Kidney (tissue), 14 donors: ENCODE results near the gene SMIM43. TPM values are rescaled to one million over a fixed set of nuclear protein-coding genes. Genes with fewer than 3 reads are reported as not detected.

Source experiments
- DNase-seq, 5 donors: peaks; one replicate each; pipeline ENCODE4 v3.0.0-alpha.2; 2013 to 2020
- FAIRE-seq: peaks from 2 replicates; lab custom pipeline; 2012; peaks lifted over from hg19 to GRCh38; lab: Jason Lieb, UNC
- H3K27ac ChIP-seq, 2 donors: one replicate each; pipeline ENCODE4 v1.7.0; 2013; ENCODE audit warnings: low read depth in 2 of 2, low read length in 2 of 2, inconsistent platforms in 1 of 2
- H3K27me3 ChIP-seq: one replicate; pipeline ENCODE4 v1.7.1; 2013; ENCODE audit warnings: low read length, inconsistent platforms; ENCODE audit not compliant: control insufficient read depth, insufficient read depth
- H3K36me3 ChIP-seq, 3 donors: one replicate each; pipeline versions ENCODE4 v1.7.0 to v1.7.1; 2013; ENCODE audit warnings: low read length in 3 of 3, control low read depth in 1 of 3, inconsistent platforms in 1 of 3; ENCODE audit not compliant: insufficient read depth in 3 of 3, control insufficient read depth in 2 of 3
- H3K4me1 ChIP-seq, 3 donors: one replicate each; pipeline versions ENCODE4 v1.7.0 to v1.7.1; 2013; ENCODE audit warnings: low read length in 3 of 3, inconsistent platforms in 1 of 3, low read depth in 1 of 3; ENCODE audit not compliant: control insufficient read depth in 2 of 3, insufficient read depth in 2 of 3
- H3K4me3 ChIP-seq, 3 donors: one replicate each; pipeline versions ENCODE4 v1.7.0 to v1.8.1; 2013; ENCODE audit warnings: low read length in 3 of 3, control low read depth in 1 of 3, inconsistent platforms in 1 of 3
- H3K9ac ChIP-seq, 3 donors: one replicate each; pipeline versions ENCODE4 v1.7.0 to v1.7.1; 2013; ENCODE audit warnings: low read length in 3 of 3, control low read depth in 1 of 3, inconsistent platforms in 1 of 3
- H3K9me3 ChIP-seq, 3 donors: one replicate each; pipeline versions ENCODE4 v1.7.0 to v1.7.1; 2013; ENCODE audit warnings: low read length in 3 of 3, control low read depth in 1 of 3, inconsistent platforms in 1 of 3; ENCODE audit not compliant: control insufficient read depth in 2 of 3, insufficient read depth in 1 of 3
- CTCF ChIP-seq: IDR thresholded peaks from 3 replicates; pipeline ENCODE4 v1.5.1; 2012; ENCODE audit warnings: mild to moderate bottlenecking, moderate library complexity, borderline replicate concordance; ENCODE audit not compliant: insufficient read depth; ENCODE audit errors: extremely low read depth
- intact Hi-C: fragments of 100-400 bp; cut with DNase I; formaldehyde crosslinking; loops from one replicate; pipeline ENCODE4 v1.11.1; 2022
- polyA plus RNA-seq: library from polyadenylated mRNA; stranded (reverse); fragments of 350-450 nt; fragmentation: Illumina TruSeq; extraction: RNeasy Lipid Tissue Mini Kit (QIAGEN cat#74804); gene quantifications from one replicate; pipeline ENCODE4 v1.2.3, GENCODE V29; 2014; ENCODE audit warnings: low read depth, low replicate concordance; ENCODE audit not compliant: insufficient read depth
- total RNA-seq: library from RNA; stranded (reverse); fragmentation: NEBNext Ultra II Directional; extraction: Animal tissue kit (Norgen Biotek cat#: 25700); gene quantifications from one replicate; pipeline ENCODE4 v1.2.1, GENCODE V29; 2021
- donor health status: control.
- donor health status: control.
- donor health status: control.
- donor health status: control.
- donor health status: control.
- donor health status: DM: yes; HTN: yes; CAD: no.
- donor health status: Normal renal cell carcinoma (clear cell type).

SMIM43 gene
- total and polyA plus RNA-seq, 2 donors from 2014 or later, result not detected

DNA sequence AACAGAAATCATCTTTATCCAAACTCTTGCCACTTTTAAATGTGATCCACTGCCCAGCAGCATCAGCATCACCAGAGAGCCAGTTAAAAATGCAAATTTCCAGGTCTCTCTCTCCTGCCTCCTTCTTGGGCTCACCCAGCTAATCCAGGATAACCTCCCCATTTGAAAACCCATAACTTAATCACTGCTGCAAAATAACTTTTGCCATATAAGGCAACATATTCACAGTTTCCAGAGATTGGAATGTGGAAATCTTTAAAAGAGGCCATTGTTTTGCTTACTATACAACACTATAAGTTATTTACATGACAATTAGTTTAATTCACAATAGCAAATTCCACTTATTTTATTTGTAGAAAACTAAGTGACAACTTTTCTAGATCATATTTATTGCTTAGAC, 31.3 kb upstream of the SMIM43 start:
- Histone ChIP-seq H3K4me1 (no peaks in the 10 kb centered on the region), H3K9ac (no peak overlapping the region), H3K27ac (no peak overlapping the region), H3K4me3 (no peak overlapping the region), H3K36me3 (no peaks in the 10 kb centered on the region), H3K9me3 (no peaks in the 10 kb centered on the region), H3K27me3 (no peaks in the 10 kb centered on the region)
- FAIRE-seq, result no peak
- DNase-seq, result no peak
- TF ChIP-seq CTCF, result no peak
- intact Hi-C loops, result no loop called here

DNA sequence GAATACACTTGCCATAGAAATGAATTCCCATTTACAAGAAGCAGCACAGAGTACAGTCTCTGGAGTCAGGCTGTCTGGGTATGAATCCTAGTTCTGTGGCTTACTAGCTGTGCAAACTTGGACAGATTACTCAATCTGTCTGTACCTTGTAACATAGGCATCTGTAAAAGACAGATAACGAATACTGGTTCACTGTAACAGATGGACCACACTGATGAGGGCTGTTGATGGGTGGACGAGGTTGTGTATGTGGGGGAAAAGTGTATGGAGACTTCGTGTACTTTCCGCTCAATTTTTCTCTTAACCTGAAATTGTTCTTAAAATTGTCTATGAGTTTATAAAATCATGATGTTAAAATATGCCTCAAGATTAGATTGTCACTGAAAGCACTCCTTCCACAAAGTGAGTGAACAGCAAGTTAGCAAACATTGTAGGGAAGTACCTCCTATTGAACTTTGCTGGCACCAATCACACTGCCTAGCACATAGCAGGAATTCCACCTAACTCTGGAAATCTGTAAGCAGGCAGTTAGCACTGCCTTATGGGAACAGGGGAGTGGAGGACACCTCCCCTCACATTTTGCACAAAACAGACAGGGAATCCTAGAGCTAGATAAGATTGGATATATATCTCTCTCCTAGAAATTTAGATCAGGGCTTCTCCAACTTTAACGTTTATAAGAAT, 29.7 kb upstream of the SMIM43 start:
- Histone ChIP-seq H3K4me1 (no peaks in the 10 kb centered on the region), H3K9me3 (no peaks in the 10 kb centered on the region), H3K27me3 (no peaks in the 10 kb centered on the region), H3K9ac (no peak overlapping the region), H3K36me3 (no peaks in the 10 kb centered on the region), H3K4me3 (no peak overlapping the region), H3K27ac (no peak overlapping the region)
- intact Hi-C loops, result no loop called here
- DNase-seq (no peak), FAIRE-seq (no peak)
- TF ChIP-seq CTCF, result no peak

GRCh38 chr4:121792966-121793365, 28.0 kb upstream of the SMIM43 start:
- no peak for TF ChIP-seq CTCF
- FAIRE-seq, result no peak
- H3K27me3 ChIP-seq, result no peaks in the 10 kb centered on the region
- intact Hi-C loops, result no loop called here
- no peak for DNase-seq
- no peak overlapping the region for H3K4me3 ChIP-seq
- H3K36me3 ChIP-seq, result no peaks in the 10 kb centered on the region
- H3K4me1 ChIP-seq, result no peaks in the 10 kb centered on the region
- H3K27ac ChIP-seq, result no peak overlapping the region
- no peak overlapping the region for H3K9ac ChIP-seq
- no peaks in the 10 kb centered on the region for H3K9me3 ChIP-seq

- Histone ChIP-seq H3K27ac (no peak overlapping the region), H3K9me3 (no peaks in the 10 kb centered on the region), H3K36me3 (no peaks in the 10 kb centered on the region), H3K4me3 (no peak overlapping the region), H3K27me3 (no peaks in the 10 kb centered on the region), H3K9ac (no peak overlapping the region), H3K4me1 (no peaks in the 10 kb centered on the region)
- TF ChIP-seq CTCF, result no peak
- DNase-seq (no peak), FAIRE-seq (no peak)
- intact Hi-C loops, result no loop called here
Observed at GRCh38 chr4:121791481-121791880, 26.5 kb upstream of the SMIM43 start.
